LNCaP clone FGC (cell line): ENCODE data around the gene MPIG6B.

ENCODE experiments used
- DNase-seq: peaks from one replicate; pipeline ENCODE4 v3.0.0-alpha.2; 2011; ENCODE audit warnings: low read depth
- H3K4me3 ChIP-seq: 2 replicates; pipeline ENCODE4 v1.5.1; 2011; ENCODE audit warnings: mild to moderate bottlenecking, low read depth, low read length, control low read depth
- TF ChIP-seq, protein P1 (sequence below): IDR thresholded peaks from 2 replicates; pipeline ENCODE4 v1.5.1; 2012; ENCODE audit warnings: mild to moderate bottlenecking; ENCODE audit not compliant: control insufficient read depth, insufficient read depth; ENCODE audit errors: extremely low read depth

MPIG6B gene

DNA sequence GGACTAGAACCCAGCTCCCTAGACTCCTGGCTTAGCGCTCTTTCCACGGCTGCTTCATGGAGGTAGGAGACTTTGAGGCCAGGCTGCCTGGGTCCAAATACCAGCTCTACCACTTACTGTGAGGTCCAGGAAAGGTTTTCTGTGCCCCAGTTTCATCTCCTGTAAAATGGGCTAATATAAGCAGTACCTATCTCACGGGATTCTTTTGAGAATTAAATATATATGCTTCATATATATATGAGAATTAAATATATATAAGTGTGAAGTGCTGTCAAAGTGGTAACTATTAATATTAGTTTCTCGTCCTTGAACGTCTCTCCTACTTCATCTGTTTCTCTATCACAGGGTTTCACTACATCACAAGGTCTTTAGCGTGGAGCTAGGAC, 32.1 kb upstream of the MPIG6B start:
- TF ChIP-seq, protein P1, sequence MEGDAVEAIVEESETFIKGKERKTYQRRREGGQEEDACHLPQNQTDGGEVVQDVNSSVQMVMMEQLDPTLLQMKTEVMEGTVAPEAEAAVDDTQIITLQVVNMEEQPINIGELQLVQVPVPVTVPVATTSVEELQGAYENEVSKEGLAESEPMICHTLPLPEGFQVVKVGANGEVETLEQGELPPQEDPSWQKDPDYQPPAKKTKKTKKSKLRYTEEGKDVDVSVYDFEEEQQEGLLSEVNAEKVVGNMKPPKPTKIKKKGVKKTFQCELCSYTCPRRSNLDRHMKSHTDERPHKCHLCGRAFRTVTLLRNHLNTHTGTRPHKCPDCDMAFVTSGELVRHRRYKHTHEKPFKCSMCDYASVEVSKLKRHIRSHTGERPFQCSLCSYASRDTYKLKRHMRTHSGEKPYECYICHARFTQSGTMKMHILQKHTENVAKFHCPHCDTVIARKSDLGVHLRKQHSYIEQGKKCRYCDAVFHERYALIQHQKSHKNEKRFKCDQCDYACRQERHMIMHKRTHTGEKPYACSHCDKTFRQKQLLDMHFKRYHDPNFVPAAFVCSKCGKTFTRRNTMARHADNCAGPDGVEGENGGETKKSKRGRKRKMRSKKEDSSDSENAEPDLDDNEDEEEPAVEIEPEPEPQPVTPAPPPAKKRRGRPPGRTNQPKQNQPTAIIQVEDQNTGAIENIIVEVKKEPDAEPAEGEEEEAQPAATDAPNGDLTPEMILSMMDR, result no peak
- DNase-seq, result no peak

DNA sequence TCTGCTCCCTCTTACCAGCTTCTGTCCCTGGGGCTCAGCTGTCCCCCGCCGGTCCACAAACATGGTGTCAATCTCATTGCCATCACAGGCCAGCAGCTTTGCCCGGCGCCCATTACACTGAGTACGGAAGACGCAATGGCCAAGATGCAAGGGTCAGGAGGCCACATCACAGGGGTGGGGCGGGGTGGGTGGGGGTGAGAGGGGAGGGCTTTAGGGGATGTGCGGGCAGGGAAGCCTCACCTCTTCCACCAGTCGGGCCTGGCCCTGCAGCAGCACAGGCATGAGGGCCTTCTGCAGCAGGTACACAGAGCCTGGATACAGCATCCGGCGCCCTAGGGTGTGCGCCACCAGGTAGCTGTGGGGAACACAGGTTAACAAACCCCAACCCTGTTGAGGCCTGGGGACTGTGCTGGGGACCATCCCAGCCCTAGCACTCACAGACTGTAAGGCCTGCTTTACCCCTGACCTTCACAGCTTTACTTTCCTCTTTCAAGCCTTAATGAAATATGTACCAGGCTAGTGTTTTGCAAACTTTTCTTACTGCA, 31.5 kb upstream of the MPIG6B start:
- no peak for DNase-seq
- no peak overlapping the region for H3K4me3 ChIP-seq
- TF ChIP-seq, protein P1, result no peak

More for the DNA sequence above, 32.1 kb upstream of the MPIG6B start:
- no peak overlapping the region for H3K4me3 ChIP-seq

DNA sequence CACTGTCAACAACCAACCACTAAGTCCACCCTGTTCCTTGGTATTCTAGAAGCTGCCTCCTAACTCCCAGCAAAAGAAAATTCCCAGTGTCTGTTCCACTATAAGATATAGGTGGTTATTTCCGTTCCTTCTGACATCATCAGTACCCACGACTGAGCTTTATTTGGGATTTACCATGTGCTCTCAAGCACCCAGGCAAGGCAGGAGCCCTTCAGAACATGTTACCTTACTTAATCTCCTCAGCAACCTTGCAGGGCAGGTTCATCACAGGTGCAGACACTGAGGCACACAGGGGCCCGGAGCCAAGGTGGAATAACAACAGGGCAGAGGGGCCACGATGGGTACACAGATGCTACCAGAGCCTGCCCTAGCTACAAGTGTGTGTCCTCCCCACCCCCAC, 30.8 kb upstream of the MPIG6B start:
- DNase-seq, result no peak
- TF ChIP-seq, protein P1, result no peak
- H3K4me3 ChIP-seq, result no peak overlapping the region

DNA sequence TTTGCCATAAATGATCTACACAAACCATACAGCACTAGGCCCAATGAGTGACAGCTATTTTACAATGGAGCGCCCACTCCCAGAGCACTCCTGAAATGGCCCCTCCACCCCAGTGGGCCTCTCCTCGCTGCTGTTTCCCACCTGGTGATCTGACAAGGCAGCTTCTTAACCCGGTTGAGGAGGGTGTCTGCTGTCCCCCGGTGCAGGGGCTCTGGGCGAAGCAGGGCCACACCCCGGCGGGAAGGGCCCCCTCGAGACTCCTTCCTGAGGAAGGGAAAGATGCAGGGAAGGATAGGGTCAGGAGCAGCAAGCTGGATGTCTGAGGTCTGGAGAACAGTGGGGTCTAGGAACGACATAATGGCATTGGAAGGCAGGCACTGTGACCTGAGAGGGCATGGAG, 30.3 kb upstream of the MPIG6B start:
- no peak overlapping the region for H3K4me3 ChIP-seq
- TF ChIP-seq, protein P1, result no peak
- DNase-seq, result no peak

DNA sequence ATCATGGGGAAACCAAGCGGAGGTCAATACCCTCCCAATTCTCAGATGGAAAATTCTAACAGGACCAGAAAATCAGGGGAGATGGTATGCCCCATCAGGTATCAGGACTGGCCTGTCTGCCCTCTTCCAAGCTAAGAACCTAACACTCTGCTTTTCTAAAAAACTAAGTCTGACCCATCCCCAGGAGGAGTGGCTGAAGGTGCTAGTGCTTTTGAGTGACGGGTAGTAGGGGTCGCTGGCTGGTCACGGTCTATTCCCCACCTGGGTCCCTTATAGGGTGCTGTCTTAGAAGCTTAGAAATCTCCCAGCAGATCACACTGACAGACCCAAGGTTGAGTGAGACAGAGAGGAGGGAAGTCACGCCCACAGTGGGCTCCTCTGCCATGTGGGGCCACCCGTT, 29.6 kb upstream of the MPIG6B start:
- H3K4me3 ChIP-seq, result no peak overlapping the region
- no peak for DNase-seq
- TF ChIP-seq, protein P1, result no peak

DNA sequence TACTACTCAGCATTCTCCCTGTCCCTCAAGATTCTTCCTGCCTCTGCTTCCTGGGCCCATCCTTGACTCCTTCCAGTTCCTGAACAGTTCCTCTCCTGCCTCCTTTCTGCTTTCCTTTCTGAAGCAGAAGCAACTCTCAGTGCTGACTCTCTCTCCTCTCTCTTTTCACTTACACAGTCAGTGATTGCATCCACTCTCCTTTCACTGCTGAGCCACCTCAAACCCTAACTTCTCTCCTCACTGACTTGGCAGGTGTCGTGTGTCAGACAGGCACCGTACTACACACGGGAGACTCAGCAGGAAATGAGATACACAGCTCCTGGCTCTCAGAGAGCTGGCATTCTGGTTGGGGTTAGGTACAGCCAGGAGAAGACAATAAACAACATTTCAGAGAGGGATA, 25.6 kb upstream of the MPIG6B start:
- DNase-seq, result no peak
- no peak overlapping the region for H3K4me3 ChIP-seq
- TF ChIP-seq, protein P1, result no peak

DNA sequence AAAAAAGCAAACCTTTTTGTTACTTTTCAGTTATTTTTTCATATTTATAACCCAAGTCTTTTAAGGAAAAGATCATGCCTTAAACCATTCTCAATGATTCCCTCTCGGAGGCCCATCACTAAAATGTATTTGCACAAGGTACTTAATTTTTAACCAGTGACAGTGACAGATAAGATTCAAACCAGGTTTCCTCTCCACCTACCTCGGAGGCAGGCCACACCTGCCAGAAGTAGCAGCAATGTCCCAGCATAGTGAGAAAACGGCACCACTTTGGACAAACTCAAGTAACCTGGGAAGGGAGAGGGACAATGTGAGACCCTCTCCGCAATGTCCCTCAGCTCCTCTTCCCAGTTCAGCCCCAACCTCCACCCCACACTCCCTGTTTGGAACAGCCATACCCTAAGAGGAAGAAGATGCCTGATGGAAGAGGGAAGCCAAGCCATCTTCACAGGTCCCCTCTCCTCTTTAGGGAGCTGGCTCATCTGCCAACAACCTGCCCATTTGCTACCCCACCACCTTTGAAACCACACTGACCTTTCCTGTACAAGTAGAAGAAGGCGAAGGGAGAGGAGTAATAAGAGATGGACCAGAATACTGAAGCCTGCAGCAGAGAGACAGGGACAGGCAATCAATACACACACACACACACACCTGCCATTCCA, 22.3 kb upstream of the MPIG6B start:
- H3K4me3 ChIP-seq, result no peak overlapping the region
- no peak for DNase-seq
- TF ChIP-seq, protein P1, result no peak
